SHP77 treated with DMSO at 0.1 percent for 48 hours (cell line): ENCODE data around the gene TANGO6.
"Not testable (repeated sequence)": the region's sequence is repeated elsewhere in the genome, so short reads cannot be mapped to it uniquely, and the experiment has no call there.

ENCODE experiments used
- DNase-seq: peaks from one replicate; lab custom pipeline; 2025; lab: John Stamatoyannopoulos, UW

TANGO6 gene

DNA sequence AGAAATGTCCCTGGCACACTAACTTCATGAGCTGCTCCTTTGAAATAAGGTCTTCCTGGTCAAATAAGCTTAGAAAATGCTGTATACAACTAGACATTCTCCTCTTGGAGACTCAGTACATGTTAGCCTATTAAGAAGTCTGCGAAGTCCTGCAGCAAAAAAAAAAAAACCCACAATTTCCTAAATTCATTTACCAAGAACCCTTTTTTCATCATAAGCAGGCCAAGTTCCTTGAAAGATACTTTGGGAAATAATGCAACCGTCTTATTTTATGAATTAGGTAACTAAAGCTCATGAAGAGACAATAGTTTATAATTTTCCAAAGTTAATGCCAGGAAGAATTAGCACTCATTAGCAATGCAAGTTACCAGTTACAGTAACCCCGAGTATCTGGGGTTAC is 213.1 kb downstream of the TANGO6 start:
- no peak for DNase-seq

DNA sequence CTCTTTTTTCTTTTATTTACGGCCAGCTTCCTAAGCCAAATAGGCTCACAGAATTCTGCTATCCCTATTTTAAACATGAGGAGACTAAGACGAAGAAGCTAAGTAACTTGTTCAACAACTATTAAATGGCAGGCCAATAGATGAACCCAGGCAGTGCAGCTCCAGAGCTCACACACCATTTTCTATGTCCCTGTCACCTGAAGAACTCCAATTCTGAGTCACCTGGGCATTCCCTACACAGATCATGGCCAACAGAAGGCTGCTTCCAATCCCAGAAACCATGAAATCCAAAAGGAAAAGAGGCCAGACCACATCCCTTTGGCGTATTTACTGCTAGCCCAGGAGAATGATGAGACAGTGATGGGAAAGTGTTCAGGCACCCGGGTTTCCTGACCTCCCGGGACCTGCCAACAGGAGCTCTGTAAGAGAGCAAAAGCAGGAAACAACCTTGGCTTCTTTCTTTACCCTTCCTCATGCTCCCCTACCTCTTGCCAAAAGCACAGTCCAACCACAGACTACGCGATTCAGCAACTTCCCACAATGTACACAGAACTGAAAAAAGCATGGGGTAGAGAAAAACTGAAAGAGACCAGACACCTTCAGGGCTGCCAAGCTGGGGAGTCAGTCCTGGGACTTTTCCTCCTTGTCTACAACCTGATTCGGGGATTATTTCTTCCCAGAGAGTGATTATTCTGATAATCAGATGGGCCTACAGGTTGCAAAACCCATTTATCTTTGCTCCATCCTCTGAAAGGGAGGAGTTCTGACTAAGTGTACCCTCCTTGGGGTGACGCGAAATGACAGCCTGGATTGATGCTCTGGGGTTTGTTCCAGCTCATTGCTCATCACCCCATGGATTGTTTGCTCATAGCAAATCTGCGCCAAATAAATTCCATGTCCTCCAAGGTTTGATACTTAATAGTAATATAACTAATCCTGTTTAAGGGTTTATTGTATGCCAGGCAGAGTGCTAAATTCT is 214.4 kb downstream of the TANGO6 start:
- DNase-seq = no peak

DNA sequence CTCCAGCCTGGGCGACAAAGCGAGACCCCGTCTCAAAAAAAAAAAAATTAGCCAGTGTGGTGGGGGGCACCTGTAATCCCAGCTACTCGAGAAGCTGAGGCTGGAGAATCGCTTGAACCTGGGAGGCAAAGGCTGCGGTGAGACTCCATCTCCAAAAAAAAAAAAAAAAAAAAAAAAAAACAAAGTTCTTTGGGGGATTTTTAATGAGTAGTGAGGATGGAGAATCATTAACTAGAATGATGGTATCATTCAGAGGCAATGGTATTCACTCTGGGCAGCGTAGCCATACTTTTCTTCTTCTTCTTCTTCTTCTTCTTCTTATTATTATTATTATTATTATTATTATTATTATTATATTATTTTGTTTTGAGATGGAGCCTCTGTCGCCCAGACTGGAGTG is 220.2 kb downstream of the TANGO6 start:
- not testable (repeated sequence) for DNase-seq

DNA sequence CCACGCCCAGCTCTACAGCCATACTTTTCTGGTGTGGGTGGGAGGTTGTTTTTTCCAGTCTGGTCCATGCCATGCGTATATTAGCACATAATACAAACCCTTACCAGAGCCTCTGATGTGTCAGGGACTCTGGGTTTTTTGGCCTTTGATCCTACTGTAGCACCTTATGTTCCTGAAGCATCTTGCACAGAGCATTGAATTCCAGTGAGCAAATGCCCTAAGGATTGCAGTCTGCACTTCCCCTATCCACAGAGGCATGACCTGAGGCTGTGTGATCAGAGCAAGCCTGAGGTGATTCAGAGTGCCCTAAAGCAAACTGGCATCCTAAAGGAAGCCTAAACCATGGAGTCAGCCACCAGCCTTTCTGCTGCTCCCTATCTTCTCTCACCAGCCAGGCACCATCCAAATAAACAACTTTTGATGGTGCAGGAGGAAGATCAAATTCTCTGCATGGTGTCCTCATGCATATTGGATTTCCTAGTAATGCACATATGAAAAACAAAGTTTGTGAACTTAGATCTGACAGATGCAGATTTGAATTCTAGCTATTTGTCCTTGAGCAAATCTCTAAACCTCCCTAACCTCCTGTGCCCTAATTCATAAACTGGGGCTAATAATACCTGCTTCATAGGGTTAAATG is 220.9 kb downstream of the TANGO6 start:
- no peak for DNase-seq

DNA sequence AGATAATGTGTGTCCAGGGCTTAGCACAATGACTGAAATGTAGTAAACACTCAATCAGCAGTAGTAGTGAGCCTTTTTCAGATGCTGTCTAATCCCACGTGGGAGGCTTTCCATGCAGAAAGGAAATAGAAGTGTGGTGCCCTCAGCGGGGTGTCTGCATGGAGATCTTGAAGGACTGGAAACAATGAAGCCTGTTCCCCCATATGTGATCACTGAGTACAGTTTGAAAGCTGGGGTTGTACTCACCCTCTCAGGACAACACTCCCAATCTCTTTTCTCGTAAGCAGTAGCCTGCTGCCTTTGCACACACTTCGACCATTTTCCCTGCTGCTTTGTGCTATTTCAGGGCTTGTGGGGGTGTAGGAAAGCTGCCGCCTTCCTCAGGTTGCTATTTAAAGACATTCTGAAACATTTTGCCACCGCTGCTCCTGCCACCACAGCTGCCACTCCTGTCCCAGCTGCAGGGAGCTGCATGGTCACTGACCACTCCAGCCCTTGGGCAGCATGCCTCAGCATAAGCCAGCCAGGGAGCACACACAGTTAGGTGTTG is 221.5 kb downstream of the TANGO6 start:
- no peak for DNase-seq

DNA sequence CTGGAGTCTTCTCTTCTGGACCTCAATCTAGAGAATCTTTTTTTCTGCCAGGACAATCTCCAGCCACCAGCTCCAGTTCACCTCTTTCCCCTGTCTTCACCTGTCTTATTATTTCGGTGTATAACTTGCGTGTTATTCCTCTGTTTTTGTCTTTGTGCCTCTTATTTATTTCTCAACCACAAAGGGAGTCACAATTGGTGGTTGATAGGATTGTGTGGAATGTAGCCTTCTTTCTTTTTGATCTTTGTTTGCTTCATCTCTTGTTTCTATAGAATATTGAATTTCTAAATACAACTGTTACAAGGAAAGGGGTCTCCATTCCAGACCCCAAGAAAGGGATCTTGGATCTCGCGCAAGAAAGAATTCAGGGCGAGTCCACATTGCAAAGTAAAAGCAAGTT is 226.2 kb downstream of the TANGO6 start:
- no peak for DNase-seq

DNA sequence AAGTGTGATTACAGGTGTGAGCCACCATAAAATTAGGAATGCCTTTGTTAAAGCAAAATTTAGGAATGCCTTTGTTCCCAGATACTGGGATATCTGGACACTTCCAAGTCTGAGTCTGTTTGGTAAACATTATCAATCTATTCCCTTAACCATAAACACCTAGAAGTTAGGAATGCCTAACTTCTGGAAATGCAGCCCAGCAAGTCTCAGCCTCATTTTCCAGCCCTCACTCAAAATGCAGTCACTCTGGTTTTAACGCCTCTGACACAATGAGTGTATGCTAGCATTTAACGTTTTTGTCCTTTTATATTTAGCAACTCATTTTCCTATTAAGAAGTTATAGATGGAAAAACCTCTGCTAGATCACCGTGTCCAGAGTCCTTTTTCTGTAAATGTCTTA is 227.7 kb downstream of the TANGO6 start:
- DNase-seq = no peak

DNA sequence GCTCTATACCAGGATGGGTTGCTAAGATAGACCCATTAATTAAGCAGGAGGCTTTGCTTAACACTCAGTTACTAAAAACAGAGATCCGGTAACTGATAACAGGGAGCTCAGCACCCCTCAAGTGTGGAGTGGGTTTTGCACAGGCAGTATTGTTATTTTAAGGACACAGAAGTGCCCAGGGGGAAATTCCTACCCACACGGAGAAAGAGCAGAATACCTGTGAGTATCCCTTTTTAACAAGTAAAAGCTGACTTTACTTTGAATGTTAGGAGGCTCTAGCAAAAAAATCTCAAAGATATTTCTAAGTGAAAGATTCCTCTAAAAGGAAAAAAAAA is 229.3 kb downstream of the TANGO6 start:
- no peak for DNase-seq

DNA sequence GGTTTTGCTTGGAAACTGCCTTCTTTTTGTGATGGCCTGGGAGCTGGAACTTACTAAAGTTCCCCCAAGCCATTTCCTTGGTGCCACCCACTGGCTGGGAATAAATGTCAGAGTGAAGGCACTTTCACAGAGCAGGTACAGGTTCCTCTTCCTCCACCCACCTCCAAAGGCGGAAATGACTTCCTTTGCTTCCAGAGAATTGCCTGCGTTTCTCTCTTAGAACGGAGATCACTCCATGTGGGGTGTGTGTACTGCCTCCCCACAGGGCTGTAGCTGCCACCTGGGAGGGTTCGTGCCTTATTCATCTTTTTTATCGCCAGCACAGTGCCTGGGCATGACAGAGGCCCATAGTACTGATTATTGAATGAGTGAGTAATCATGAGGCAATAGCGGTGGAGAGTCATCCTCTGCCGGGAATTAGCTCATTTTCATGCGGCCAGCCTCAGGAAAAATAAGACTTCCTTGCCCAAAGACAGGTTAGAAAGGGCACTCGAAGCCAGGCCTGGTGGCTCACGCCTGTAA is 229.9 kb downstream of the TANGO6 start:
- no peak for DNase-seq

DNA sequence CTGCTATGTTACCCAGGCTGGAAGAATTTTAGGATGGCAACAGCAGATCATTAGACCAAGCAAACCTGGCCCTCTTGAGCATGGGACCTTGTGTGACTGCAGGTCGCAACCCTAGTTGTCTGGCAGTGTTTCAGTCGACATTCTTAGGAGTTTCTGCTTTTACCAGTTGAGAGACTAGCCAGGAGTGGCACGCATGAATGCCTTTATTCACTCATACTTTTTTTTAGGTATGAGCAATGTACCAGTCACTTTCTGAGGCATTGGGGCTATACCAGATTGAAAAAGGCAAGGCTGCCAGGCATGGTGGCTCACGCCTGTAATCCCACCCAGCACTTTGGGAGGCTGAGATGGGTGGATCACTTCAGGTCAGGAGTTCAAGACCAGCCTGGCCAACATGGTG is 233.9 kb downstream of the TANGO6 start:
- no peak for DNase-seq

DNA sequence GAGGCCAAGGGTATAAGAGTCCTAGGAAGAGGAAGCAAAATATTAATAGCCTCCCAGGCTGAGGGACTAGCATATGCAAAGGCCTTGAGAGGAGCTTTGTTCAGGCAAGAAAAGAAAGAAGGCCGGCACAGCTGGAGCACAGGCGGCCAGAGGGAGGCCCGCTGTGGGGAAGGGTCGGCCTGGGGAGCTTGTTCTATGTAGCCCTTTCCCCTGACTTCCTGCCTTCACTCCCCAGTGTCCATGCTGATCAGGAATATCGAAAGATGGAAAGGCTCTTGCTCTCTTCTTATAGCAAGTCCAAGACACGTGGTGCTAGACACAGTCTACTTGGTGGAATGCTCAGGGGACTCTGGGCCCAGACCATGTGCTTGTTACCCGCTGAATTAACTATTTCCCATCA is 234.7 kb downstream of the TANGO6 start:
- DNase-seq = no peak

DNA sequence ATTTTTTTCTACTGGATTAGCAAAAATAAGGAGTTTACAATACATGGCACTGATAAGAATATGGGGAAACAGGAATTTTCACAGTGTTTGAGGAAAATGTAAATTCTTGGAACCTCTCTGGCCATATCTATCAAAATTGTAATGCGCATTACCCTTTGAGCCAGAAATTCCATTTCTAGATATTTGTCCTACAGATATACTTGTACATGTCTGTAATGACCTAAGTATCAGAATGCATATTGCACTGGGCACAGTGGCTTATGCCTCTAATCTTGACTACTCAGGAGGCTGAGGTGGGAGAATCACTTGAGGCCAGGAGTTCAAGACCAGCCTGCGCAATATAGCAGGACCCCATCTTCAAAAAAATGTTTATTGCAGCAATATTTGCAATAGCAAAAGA is 236.4 kb downstream of the TANGO6 start:
- DNase-seq = no peak

DNA sequence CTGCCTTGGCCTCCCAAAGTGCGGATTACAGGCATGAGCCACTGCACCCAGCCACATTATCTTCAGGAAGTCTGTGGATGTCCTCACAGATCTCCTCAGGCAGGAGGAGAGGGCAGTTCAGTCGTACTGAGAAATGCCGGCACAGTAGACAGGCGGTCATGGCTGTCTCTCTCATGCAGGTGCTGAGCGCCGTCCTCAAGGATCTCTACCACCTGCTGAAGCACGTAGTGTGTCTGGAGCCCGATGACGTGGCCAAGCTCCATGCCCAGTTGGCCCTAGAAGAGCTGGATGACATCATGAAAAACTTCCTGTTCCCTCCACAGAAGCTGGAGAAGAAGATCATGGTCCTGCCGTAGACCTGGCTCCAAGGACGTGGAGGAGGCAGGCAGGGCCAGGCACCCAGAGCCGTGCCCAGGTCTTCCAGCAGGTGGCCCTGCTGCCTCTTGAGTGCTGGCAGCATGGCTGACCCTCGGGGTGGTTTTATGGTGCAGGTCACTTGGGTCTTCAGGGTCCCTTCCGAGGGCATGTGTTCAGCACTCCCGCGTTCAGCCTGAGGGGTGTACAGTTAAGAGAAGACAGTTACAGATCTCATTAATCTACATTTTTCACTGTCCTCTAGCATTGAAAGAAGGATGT is 240.1 kb downstream of the TANGO6 start:
- DNase-seq = no peak

DNA sequence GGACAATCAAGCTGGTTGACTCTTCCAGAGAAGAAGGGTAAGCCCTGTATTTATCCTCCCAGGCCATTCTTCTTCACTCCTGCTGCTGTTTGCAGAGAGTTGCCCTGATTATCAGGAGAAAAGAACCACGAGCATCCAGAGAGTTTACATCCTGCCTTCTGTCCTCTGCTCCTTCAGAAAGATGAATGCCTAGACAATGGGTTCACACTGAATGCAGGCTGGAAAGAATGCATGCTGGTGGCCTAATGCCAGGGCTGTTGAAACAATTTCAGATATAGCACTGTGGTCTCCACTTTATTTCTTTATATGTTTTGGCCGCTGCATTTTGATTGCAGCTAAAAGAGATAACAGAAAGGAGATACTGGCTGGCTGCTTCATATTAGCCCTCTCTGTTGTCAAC is 241.0 kb downstream of the TANGO6 start:
- DNase-seq = no peak

DNA sequence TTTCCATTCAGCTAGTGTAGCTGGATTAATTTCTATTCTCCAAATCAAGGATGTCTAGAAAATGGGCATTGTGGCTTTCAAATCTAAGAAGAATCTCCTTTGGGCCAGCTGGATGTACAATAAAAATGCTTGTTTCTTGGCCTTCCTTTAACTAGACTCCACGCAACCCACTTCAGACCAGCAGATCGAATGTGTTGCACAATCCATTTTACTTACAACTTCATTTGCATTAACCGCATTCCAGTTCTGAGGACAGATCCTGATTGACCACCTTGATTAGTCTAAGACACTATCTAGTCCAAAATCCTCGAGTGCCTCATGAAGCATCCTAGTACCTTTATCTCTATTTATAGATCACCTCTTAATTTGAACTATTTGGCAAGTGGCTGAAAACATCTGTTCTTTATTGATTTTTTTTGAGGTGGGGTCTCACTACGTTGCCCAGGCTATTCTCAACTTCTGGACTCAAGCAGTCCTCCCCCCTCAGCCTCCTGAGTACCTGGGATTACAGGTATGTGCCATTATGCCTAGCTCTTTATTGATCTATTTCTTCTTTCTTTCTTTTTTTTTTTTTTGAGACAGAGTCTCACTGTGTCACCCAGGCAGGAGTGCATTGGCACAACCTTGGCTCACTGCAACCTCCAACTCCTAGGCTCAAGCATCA is 241.8 kb downstream of the TANGO6 start:
- DNase-seq = no peak

DNA sequence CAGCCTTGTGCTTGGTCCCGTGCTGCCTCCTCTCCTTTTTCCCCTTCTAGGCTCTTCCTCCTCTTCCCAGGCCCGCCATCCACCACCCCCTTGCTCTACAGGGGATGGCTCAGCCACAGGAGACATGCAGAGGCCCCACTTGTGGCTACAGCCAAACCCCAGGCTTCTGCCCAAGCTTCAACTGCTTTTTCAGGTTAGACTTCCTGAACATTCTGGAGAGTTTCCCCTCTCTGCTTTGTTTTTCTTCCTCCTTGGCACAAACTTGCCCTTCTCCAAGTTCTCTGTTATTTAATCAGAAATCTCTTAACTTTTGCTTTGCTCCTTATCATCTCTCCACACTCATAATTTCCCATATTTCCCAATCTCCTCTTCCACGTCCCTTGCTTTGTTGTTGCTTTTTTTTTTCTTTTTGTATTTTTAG is 243.8 kb downstream of the TANGO6 start:
- DNase-seq = no peak

DNA sequence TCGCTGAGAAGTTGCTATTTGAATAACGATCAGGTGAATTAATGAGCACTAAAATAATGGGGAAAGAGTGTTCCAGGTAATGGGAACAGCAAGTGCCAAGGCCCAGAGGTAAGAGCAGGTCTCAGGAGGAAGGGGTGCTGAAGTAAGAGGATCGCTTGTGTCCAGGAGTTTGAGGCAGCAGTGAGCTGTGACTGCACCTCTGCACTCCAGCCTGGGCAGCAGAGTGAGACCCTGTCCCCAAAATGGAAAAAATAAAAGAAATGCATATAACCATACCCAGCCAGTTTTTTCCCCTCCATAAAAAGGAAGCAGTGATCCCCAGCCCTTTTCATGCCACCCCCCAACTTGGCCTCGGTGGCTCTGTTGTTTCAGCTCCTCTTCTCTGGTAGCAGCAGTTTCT is 245.4 kb downstream of the TANGO6 start:
- no peak for DNase-seq

DNA sequence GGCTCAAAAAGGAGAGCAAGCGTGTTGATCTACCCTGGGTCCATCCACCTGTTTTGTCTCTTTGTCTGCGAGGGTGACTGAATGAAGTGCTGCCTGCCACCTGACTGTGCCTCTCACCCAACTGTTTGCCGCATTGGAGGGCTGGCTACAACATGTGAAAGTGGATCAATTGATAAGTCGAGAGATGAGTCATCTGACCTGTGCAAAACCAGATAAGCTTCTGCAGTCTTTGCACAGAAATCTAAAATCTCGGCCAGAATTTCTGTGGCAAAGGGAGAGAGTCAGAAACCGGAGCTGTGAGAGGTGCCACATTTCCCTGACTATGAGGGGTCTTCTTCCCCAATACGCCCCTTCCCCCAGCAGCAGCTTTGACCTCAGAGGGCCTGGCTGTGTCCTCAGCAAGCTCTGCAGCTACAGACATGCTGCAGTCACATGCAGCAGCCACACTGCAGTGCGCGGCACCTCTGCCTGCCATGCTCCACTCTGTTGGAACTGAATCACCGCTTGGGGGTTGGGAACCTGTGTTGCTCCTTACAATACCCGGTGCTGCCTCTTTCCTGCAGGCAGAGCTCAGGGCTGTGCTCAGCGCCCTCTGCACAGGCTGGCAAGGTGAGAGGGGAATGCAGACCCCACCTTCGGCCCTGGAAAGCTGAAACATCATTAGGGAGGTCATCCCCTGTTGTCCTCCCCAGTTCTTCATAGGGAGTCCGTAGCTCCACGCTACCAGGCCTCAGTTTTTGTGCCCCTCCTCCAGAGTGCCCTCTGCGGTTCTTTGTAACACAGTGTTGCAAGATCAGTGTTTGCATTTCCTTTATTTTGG is 246.0 kb downstream of the TANGO6 start:
- no peak for DNase-seq

DNA sequence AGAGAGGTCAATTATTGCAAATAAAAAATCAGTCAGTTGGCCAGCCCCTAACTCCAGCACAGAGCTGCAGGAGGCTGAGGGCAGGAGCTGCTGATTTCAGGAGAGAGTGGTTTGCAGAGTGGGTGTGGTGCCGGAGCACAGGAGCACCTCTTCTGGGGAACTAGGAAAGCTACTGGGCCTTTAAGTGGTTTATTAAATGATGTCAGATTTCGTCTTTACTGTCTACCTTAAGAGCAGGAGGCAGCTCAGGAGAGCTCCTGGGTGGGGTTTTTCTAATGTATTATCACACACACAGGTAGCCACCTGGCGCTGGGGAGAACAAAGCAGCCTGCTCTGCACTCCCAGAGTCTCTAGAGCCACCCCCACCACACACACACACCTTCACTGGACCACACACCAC is 250.6 kb downstream of the TANGO6 start:
- DNase-seq = no peak

DNA sequence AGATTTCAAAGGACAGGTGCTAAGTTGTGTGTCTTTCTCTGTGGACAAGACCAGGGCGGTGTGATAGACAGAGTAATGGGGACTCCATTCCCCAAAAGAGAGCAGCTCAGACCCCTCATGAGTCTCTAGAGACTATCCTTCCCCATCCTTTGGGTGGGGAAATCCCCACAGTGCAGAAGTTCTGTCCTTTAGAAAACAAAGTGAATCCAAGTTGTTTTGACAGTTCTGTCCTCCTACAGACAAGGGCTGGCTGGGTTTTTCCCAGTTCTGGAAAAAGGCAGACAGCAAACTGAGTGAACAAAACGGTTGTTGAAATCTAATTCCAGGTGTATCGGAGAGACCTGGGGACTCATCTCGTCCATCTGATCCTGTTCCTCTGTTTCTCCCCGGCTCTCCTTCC is 251.2 kb downstream of the TANGO6 start:
- no peak for DNase-seq

DNA sequence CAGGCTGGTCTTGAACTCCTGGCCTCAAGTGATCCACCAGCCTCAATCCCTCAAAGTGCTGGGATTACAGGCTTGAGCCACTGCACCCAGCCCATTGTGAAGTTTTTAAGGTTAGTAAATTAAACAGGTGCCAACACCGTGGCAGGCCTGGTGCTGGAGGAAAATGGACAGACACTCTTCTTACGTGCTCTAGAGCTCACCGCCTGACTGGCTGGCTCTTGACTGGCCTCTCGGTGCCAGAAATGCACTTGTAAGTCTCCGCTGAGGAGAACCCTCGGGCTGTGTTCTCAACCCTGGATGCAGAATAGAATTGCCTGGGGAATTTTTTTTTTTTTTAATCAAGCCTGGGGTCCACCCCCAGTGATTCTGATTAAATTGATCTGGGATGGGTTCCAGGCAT is 251.9 kb downstream of the TANGO6 start:
- no peak for DNase-seq
